ENCODE results near the gene CDS1.

DNA sequence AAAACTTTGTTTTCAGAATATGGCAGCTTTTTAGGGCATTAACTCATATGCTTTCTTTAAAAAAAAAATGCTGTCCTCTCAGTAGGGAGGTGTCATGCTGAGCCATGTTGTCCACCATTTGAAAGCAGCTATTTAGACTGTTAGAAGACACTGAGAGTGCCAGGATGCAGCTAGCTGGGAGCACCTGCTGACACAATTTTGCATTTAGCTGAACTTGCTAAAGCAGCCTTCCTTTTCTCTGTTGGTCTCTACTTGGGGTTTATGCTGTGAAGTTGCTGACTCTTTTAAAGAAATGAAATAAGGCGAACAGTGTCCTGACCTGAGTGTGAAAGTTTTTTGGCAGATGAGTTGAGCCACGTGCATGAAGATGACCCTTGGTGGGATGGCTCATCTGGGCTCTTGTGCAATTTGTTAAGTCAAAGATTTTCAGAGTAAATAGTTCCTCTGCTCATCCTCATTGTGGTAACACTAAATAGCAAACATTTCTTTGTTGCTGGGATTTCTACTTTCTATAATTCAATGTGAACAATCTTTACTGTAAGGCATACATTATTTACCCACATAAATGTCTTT, 64.5 kb downstream of the CDS1 start:
- TF ChIP-seq, protein P1, sequence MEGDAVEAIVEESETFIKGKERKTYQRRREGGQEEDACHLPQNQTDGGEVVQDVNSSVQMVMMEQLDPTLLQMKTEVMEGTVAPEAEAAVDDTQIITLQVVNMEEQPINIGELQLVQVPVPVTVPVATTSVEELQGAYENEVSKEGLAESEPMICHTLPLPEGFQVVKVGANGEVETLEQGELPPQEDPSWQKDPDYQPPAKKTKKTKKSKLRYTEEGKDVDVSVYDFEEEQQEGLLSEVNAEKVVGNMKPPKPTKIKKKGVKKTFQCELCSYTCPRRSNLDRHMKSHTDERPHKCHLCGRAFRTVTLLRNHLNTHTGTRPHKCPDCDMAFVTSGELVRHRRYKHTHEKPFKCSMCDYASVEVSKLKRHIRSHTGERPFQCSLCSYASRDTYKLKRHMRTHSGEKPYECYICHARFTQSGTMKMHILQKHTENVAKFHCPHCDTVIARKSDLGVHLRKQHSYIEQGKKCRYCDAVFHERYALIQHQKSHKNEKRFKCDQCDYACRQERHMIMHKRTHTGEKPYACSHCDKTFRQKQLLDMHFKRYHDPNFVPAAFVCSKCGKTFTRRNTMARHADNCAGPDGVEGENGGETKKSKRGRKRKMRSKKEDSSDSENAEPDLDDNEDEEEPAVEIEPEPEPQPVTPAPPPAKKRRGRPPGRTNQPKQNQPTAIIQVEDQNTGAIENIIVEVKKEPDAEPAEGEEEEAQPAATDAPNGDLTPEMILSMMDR (IDR thresholded peaks at IDR 0.05; ENCODE audit: low read length) = no peak
- no peak for TF ChIP-seq EZH2phosphoT487 (IDR thresholded peaks at IDR 0.05; ENCODE audit: low read length)
- TF ChIP-seq EZH2 (optimal IDR thresholded peaks at IDR 0.05; ENCODE audit: low read depth, low read length) = no peak
